ENCODE data around the gene SUSD6.

GRCh38 chr14:69591317-69591716 is 20.1 kb upstream of the SUSD6 start:
- TF ChIP-seq, protein P1, sequence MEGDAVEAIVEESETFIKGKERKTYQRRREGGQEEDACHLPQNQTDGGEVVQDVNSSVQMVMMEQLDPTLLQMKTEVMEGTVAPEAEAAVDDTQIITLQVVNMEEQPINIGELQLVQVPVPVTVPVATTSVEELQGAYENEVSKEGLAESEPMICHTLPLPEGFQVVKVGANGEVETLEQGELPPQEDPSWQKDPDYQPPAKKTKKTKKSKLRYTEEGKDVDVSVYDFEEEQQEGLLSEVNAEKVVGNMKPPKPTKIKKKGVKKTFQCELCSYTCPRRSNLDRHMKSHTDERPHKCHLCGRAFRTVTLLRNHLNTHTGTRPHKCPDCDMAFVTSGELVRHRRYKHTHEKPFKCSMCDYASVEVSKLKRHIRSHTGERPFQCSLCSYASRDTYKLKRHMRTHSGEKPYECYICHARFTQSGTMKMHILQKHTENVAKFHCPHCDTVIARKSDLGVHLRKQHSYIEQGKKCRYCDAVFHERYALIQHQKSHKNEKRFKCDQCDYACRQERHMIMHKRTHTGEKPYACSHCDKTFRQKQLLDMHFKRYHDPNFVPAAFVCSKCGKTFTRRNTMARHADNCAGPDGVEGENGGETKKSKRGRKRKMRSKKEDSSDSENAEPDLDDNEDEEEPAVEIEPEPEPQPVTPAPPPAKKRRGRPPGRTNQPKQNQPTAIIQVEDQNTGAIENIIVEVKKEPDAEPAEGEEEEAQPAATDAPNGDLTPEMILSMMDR (conservative IDR thresholded peaks at IDR 0.05): no peak
- no peak for TF ChIP-seq EZH2 (IDR thresholded peaks at IDR 0.05; ENCODE audit: low read depth)

Data from PC-9 (cell line).